A673 (cell line): ENCODE data around the gene VDAC1.
A peak's percentile ranks its signal among the peaks of the same experiment; 100 is the strongest.

ENCODE experiments used
- EZH2 ChIP-seq: fragments of 200-600 bp; sonication (generic); IDR thresholded peaks from 2 replicates; pipeline ENCODE4 v1.6.1; 2017; ENCODE audit warnings: borderline replicate concordance, low read depth, mild to moderate bottlenecking, mixed read lengths, antibody characterized with exemption, low read length; ENCODE audit not compliant: poor library complexity, severe bottlenecking
- TF ChIP-seq, protein P1 (sequence below): fragments of 300-800, 200-600 bp; sonication (generic); conservative IDR thresholded peaks from 2 replicates; pipeline ENCODE4 v1.5.1; 2017; ENCODE audit warnings: low read depth, mild to moderate bottlenecking, antibody characterized with exemption, low read length, moderate library complexity, mixed read lengths

DNA sequence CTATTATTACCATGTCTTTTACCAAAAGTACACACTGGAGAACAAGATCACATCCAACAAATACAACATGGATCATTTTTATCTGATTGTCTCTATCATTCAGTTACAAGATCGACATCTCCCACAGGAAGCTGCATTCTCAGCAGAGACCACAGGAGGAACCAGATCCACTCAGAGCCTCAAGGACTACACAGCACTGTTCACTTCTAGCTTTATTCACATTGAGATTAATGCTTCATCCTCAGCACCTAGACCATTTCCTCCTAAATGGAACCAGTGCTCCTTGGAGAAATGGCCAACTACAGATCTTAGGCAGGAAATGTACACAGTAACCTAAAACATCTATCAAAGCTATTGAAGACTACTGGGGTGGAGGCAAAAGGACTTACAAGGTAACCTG, 23.1 kb downstream of the VDAC1 start:
- TF ChIP-seq, protein P1, sequence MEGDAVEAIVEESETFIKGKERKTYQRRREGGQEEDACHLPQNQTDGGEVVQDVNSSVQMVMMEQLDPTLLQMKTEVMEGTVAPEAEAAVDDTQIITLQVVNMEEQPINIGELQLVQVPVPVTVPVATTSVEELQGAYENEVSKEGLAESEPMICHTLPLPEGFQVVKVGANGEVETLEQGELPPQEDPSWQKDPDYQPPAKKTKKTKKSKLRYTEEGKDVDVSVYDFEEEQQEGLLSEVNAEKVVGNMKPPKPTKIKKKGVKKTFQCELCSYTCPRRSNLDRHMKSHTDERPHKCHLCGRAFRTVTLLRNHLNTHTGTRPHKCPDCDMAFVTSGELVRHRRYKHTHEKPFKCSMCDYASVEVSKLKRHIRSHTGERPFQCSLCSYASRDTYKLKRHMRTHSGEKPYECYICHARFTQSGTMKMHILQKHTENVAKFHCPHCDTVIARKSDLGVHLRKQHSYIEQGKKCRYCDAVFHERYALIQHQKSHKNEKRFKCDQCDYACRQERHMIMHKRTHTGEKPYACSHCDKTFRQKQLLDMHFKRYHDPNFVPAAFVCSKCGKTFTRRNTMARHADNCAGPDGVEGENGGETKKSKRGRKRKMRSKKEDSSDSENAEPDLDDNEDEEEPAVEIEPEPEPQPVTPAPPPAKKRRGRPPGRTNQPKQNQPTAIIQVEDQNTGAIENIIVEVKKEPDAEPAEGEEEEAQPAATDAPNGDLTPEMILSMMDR, result 0 out of 2 replicates have a peak, but pooled peaks have one; percentile 20
- no peak for TF ChIP-seq EZH2
